OCI-LY3 (cell line): Measurements from ENCODE around the gene CYTH1.

Experiments
- EZH2phosphoT487 ChIP-seq: fragments of 200-600 bp; shearing (Covaris generic); IDR thresholded peaks from 2 replicates; pipeline ENCODE4 v1.6.1; 2018; ENCODE audit warnings: antibody characterized with exemption, mixed run types, low read depth
- TF ChIP-seq, protein P1 (sequence below): fragments of 200-600, 300-600 bp; sonication (generic); IDR thresholded peaks from 2 replicates; pipeline ENCODE4 v1.5.1; 2014; ENCODE audit warnings: antibody characterized with exemption, low read length, low read depth

- TF ChIP-seq, protein P1, sequence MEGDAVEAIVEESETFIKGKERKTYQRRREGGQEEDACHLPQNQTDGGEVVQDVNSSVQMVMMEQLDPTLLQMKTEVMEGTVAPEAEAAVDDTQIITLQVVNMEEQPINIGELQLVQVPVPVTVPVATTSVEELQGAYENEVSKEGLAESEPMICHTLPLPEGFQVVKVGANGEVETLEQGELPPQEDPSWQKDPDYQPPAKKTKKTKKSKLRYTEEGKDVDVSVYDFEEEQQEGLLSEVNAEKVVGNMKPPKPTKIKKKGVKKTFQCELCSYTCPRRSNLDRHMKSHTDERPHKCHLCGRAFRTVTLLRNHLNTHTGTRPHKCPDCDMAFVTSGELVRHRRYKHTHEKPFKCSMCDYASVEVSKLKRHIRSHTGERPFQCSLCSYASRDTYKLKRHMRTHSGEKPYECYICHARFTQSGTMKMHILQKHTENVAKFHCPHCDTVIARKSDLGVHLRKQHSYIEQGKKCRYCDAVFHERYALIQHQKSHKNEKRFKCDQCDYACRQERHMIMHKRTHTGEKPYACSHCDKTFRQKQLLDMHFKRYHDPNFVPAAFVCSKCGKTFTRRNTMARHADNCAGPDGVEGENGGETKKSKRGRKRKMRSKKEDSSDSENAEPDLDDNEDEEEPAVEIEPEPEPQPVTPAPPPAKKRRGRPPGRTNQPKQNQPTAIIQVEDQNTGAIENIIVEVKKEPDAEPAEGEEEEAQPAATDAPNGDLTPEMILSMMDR, result no peak
- TF ChIP-seq EZH2phosphoT487, result no peak
These were observed 113.2 kb downstream of the CYTH1 start for GRCh38 chr17:78668847-78669246.
